Ascending aorta (tissue), 2 donors: ENCODE data around the gene SLC24A2. TPM values are rescaled to one million over a fixed set of nuclear protein-coding genes. Genes with fewer than 3 reads are reported as not detected.
"Not testable (repeated sequence)": the region's sequence is repeated elsewhere in the genome, so short reads cannot be mapped to it uniquely, and the experiment has no call there.

Source experiments
- DNase-seq, 2 donors: peaks; one replicate each; pipeline ENCODE4 v3.0.0-alpha.2; 2019; ENCODE audit warnings: low spot score in 2 of 2
- H3K27ac ChIP-seq, 2 donors: fragments of 200-600 bp; sonication (generic); one replicate each; pipeline ENCODE4 v1.5.1; 2016 to 2017; ENCODE audit warnings: mild to moderate bottlenecking in 1 of 2
- H3K27me3 ChIP-seq: fragments of 200-600 bp; sonication (generic); one replicate; pipeline ENCODE4 v1.5.1; 2017
- H3K36me3 ChIP-seq, 2 donors: fragments of 200-600 bp; sonication (generic); one replicate each; pipeline ENCODE4 v1.5.1; 2016
- H3K4me1 ChIP-seq, 2 donors: fragments of 200-600 bp; sonication (generic); one replicate each; pipeline ENCODE4 v1.5.1; 2016 to 2017; ENCODE audit warnings: mild to moderate bottlenecking in 1 of 2
- H3K4me3 ChIP-seq, 2 donors: fragments of 200-600 bp; sonication (generic); one replicate each; pipeline ENCODE4 v1.5.1; 2016 to 2017; ENCODE audit warnings: mild to moderate bottlenecking in 1 of 2
- H3K9me3 ChIP-seq, 2 donors: fragments of 200-600 bp; sonication (generic); one replicate each; pipeline ENCODE4 v1.5.1; 2016
- intact Hi-C: fragments of 100-400 bp; cut with DNase I; formaldehyde crosslinking; loops from one replicate; pipeline ENCODE4 v1.15.1; 2023
- total RNA-seq: library from RNA; depleted of rRNA; stranded (reverse); fragments of >200 nt; gene quantifications from one replicate; pipeline ENCODE4 v1.1.0, GENCODE V29; 2016
- TF ChIP-seq, protein P1 (sequence below), 3 experiments: fragments of 200-600 bp in 2 of 3; fragments of 450-650 bp in 1 of 3; sonication (generic) in 2 of 3; IDR thresholded peaks; one replicate each; pipeline ENCODE4 v1.5.1; 2016 to 2019; ENCODE audit warnings: antibody characterized with exemption in 3 of 3, mild to moderate bottlenecking in 1 of 3, moderate library complexity in 1 of 3

Gene SLC24A2
- not detected for total RNA-seq

DNA sequence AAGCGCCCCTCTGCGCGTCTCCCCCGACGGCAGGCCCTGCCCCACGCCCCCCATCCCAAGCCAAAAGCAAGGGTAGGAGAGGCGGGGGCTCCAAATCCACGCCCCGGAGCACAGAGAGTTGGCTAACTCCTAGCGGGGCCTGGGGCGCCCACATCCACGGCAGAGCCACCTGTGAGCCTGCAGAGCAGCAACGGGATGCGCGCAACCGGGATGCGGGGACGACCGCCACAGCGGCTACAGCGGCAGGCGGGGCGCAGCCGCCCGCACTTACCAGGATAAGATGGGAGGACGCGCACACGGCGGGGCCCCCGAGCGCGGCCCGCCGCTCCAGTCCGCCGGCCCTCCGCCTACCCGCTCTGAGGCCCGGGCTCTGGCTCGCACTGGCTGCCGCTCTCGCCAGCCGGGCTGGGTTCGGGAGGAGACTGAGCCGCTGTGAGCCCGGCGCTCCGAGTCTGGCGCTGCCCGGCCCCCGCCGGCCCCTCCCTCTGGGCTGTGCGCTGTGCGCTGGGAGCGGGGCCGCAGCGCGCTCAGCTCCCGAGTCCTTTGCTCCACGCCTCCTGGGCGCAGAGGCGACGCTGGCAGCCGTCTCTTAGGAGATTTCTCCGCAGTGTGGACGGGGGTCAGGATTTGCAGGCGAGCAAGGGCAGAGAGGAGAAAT is at the start of gene SLC24A2:
Gene SLC24A2, minus strand, starts transcription at position 424 of the 658 bp plus-strand sequence.
- no peak within 1 kb of the TSS for H3K27ac ChIP-seq
- intact Hi-C loops, result no loop called here
- no peaks in the 10 kb centered on the region for H3K36me3 ChIP-seq
- no peak for DNase-seq
- H3K4me3 ChIP-seq, result peak within 1 kb of the TSS in 1 of 2 donors; percentile 21
- H3K4me1 ChIP-seq, result no peaks in the 10 kb centered on the region
- TF ChIP-seq, protein P1, sequence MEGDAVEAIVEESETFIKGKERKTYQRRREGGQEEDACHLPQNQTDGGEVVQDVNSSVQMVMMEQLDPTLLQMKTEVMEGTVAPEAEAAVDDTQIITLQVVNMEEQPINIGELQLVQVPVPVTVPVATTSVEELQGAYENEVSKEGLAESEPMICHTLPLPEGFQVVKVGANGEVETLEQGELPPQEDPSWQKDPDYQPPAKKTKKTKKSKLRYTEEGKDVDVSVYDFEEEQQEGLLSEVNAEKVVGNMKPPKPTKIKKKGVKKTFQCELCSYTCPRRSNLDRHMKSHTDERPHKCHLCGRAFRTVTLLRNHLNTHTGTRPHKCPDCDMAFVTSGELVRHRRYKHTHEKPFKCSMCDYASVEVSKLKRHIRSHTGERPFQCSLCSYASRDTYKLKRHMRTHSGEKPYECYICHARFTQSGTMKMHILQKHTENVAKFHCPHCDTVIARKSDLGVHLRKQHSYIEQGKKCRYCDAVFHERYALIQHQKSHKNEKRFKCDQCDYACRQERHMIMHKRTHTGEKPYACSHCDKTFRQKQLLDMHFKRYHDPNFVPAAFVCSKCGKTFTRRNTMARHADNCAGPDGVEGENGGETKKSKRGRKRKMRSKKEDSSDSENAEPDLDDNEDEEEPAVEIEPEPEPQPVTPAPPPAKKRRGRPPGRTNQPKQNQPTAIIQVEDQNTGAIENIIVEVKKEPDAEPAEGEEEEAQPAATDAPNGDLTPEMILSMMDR (IDR thresholded peaks at IDR 0.05), result no peak
- H3K9me3 ChIP-seq, result no peaks in the 10 kb centered on the region
- no peaks in the 10 kb centered on the region for H3K27me3 ChIP-seq

DNA sequence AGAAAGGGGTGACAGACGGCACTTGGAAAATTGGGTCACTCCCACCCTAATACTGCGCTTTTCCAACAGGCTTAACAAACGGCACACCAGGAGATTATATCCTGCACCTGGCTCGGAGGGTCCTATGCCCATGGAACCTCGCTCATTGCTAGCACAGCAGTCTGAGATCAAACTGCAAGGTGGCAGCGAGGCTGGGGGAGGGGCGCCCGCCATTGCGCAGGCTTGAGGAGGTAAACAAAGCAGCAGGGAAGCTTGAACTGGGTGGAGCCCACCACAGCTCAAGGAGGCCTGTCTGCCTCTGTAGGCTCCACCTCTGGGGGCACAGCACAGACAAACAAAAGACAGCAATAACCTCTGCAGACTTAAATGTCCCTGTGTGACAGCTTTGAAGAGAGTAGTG is 44.5 kb upstream of the SLC24A2 start:
- intact Hi-C loops, result not testable (repeated sequence)

DNA sequence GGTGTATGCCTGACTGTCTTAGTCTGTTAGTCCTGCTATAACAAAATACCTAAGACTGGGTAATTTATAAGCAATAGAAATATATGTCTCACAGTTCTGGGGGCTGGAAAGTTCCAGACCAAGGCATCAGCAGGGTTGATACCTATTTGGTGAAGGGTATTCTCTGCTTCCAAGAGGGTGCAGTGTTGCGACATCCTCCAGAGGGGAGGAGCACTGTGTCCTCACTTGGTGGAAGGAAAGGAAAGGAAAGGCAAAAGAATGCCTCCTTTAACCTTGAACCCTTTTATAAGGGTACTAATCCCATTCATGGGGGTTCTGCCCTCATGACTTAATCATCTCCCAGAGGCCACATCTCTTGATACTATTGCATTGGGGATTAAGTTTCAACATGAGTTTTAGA is 42.0 kb upstream of the SLC24A2 start:
- H3K4me1 ChIP-seq, result no peaks in the 10 kb centered on the region
- intact Hi-C loops, result no loop called here
- H3K27me3 ChIP-seq, result no peaks in the 10 kb centered on the region
- DNase-seq, result no peak
- H3K9me3 ChIP-seq, result no peaks in the 10 kb centered on the region
- H3K4me3 ChIP-seq, result no peak overlapping the region
- TF ChIP-seq, protein P1 (IDR thresholded peaks at IDR 0.05), result no peak
- H3K27ac ChIP-seq, result no peak overlapping the region
- no peaks in the 10 kb centered on the region for H3K36me3 ChIP-seq

More for the DNA sequence above, 44.5 kb upstream of the SLC24A2 start:
- H3K4me3 ChIP-seq, H3K27ac ChIP-seq, H3K27me3 ChIP-seq, H3K9me3 ChIP-seq, H3K36me3 ChIP-seq, DNase-seq, H3K4me1 ChIP-seq: not testable (repeated sequence)

DNA sequence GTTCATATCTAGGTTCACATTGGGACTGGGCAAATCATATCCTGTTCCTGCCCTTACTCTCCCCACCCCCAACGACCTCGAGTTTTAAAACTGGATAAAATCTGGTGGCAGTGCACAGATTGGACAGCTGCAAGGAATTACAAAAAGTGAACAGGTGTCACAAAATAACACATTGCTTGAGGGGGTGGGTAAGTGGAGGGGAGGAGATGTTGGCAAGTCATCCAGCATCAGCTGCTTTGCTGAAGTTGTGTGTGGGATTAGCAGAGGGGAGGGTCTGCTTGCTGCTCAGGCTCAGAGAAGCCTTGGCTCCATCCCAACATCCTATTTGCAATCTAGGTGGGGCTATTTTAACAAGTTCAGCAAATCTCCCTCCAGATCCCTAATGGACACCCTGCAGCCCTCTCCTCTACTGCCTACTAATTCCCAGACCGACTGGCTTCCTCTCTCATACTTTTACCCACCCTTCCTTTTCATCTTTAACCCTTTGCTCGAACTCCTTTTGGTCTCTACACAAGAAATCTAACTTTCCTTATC is 39.8 kb upstream of the SLC24A2 start:
- DNase-seq, result no peak
- TF ChIP-seq, protein P1 (IDR thresholded peaks at IDR 0.05), result no peak
- intact Hi-C loops, result no loop called here
- no peak overlapping the region for H3K4me3 ChIP-seq
- H3K36me3 ChIP-seq, result no peaks in the 10 kb centered on the region
- H3K27ac ChIP-seq, result no peak overlapping the region
- no peaks in the 10 kb centered on the region for H3K9me3 ChIP-seq
- no peaks in the 10 kb centered on the region for H3K27me3 ChIP-seq
- H3K4me1 ChIP-seq, result no peaks in the 10 kb centered on the region

DNA sequence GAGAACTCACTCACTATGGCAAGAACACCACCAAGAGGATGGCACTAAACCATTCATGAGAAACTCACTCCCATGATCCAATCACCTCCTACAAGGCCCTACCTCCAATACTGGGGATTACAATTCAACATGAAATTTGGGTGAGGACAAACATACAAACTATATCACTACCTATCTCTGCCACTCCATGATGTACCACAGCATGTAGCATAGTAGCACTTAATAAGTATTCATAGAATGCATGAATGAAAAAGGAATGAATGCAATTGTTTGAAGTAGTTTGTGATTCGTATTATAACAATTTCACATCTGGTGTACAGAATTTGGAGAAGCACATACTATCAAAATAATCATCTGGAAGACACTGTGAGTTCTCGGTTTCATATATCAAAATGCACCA is 27.9 kb upstream of the SLC24A2 start:
- Histone ChIP-seq H3K27me3 (no peaks in the 10 kb centered on the region), H3K27ac (no peak overlapping the region), H3K9me3 (no peaks in the 10 kb centered on the region), H3K4me1 (no peaks in the 10 kb centered on the region), H3K36me3 (no peaks in the 10 kb centered on the region), H3K4me3 (no peak overlapping the region)
- intact Hi-C loops, result no loop called here
- TF ChIP-seq, protein P1 (IDR thresholded peaks at IDR 0.05), result no peak
- DNase-seq, result no peak

DNA sequence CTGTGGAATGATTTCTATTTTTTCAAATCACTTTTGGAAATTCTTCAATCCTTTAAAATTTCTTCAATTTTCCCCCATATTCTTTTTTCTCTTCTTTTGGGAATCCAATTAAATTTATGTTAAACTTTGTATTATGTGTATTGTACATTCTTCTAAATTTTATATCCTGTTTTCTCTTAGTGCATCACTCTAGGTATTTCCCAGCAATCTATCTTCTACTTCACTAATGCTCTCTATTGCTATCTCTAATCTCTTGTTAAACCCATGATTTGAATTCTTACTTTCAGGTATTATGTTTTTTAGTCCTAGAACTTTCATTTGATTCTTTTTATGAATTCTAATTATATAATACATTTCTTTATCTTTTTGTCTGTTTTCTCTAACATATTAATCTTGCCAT is 23.4 kb upstream of the SLC24A2 start:
- Histone ChIP-seq H3K36me3 (no peaks in the 10 kb centered on the region), H3K27me3 (no peaks in the 10 kb centered on the region), H3K9me3 (no peaks in the 10 kb centered on the region), H3K27ac (no peak overlapping the region), H3K4me3 (no peak overlapping the region), H3K4me1 (no peaks in the 10 kb centered on the region)
- intact Hi-C loops, result no loop called here
- TF ChIP-seq, protein P1 (IDR thresholded peaks at IDR 0.05), result no peak
- DNase-seq, result no peak
